RKO (cell line): ENCODE data around the gene ATXN7L2.

ENCODE experiments used
- DNase-seq: peaks from one replicate; pipeline ENCODE4 v3.0.0-alpha.2; 2016; ENCODE audit warnings: low spot score

ATXN7L2 gene

GRCh38 chr1:109497449-109498160 is 13.9 kb downstream of the ATXN7L2 start:
- no peak for DNase-seq

- peak; percentile 33 for DNase-seq
These were observed 14.6 kb downstream of the ATXN7L2 start for GRCh38 chr1:109498161-109498801.

- no peak for DNase-seq
These were observed 15.4 kb downstream of the ATXN7L2 start for GRCh38 chr1:109499081-109499480.

GRCh38 chr1:109499661-109500536 is 16.2 kb downstream of the ATXN7L2 start:
- peak; percentile 48 for DNase-seq

GRCh38 chr1:109500941-109501381 is 17.3 kb downstream of the ATXN7L2 start:
- no peak for DNase-seq

- no peak for DNase-seq
These were observed 18.1 kb downstream of the ATXN7L2 start for GRCh38 chr1:109501644-109502363.

GRCh38 chr1:109502364-109502851 is 18.7 kb downstream of the ATXN7L2 start:
- no peak for DNase-seq

- DNase-seq: no peak
These were observed 20.2 kb downstream of the ATXN7L2 start for GRCh38 chr1:109503935-109504334.

- DNase-seq: no peak
These were observed 21.3 kb downstream of the ATXN7L2 start for GRCh38 chr1:109504974-109505373.

GRCh38 chr1:109508001-109508872 is 24.5 kb downstream of the ATXN7L2 start:
- no peak for DNase-seq

- DNase-seq: no peak
These were observed 25.1 kb downstream of the ATXN7L2 start for GRCh38 chr1:109508873-109509175.

GRCh38 chr1:109509176-109510134 is 25.8 kb downstream of the ATXN7L2 start, which contains the start of gene AMIGO1:
AMIGO1 (minus strand) TSS chr1:109509727; CDS start chr1:109508912, 815 bp downstream.
- peak; percentile 79 for DNase-seq

GRCh38 chr1:109513110-109513710 is 29.5 kb downstream of the ATXN7L2 start:
- DNase-seq: no peak

- no peak for DNase-seq
These were observed 31.1 kb downstream of the ATXN7L2 start for GRCh38 chr1:109514846-109515245.

GRCh38 chr1:109516872-109517271 is 33.2 kb downstream of the ATXN7L2 start:
- DNase-seq: no peak

GRCh38 chr1:109517337-109517736 is 33.6 kb downstream of the ATXN7L2 start:
- no peak for DNase-seq

GRCh38 chr1:109521002-109521951 is 37.6 kb downstream of the ATXN7L2 start:
- DNase-seq: no peak

GRCh38 chr1:109522026-109522425 is 38.3 kb downstream of the ATXN7L2 start:
- no peak for DNase-seq
